HG03196 (cell line): Measurements from ENCODE around the gene SMC3.
"Not testable (repeated sequence)": the region's sequence is repeated elsewhere in the genome, so short reads cannot be mapped to it uniquely, and the experiment has no call there.

Source experiments
- ATAC-seq: cut with Tn5 transposase; IDR thresholded peaks from one replicate; pipeline ENCODE4 v1.9.1; 2021; ENCODE audit not compliant: unreplicated experiment

Gene SMC3

DNA sequence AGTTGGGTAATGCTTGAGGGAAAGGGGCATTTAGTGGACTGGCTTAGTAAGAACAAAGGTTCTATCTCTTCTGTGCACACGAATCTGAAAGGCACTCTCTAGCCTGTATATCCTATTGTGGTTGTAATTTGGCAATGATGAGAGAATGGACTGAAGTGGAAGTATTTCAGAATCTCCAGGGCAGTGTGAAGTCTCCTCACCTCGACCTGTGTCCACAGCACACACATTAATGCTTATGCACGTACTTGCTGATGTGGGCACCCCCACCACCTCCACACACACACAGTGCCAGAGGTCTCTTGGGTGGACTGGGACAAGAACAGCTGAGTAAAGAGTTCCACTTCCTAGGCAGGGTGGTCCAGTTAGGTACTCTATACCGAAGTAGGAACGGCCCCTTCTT lies 6.9 kb downstream of the SMC3 start:
- ATAC-seq, result no peak

DNA sequence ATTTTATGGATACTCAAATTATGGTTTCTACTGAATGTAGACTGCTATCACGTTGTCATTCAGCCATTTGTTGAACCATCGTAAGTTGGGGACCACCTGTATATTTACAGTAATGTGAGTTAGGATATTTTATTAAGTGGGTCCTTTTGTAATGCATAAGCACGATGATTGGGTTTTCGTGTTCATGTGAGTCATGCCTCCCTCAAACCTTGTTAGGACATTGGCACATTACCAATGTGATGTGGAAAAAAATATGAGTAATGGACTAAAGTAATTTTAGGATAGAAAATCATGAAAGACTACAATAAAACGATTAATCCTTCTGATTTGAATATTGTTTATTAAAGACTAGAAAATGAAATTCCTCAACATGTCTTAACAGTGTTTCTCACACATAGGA lies 8.7 kb downstream of the SMC3 start:
- ATAC-seq, result no peak

DNA sequence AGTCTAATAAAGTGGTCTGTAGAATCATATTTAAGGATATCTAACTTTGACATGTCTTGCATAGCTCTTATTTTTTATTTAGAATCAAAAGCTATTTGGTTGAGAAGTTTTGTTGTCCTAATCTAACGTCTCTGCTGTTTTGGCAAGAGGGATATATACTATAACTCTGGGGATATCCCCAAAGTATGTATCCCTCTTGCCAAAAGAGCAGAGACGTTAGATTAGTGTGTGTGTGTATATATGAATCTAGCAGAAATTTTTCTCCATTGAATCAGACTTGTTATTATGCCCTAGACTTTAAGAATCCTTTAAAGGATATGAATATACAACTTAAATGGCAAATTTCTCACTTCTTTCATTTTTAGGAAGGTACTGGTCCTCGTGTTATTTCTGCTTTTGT lies 9.6 kb downstream of the SMC3 start:
- no peak for ATAC-seq

DNA sequence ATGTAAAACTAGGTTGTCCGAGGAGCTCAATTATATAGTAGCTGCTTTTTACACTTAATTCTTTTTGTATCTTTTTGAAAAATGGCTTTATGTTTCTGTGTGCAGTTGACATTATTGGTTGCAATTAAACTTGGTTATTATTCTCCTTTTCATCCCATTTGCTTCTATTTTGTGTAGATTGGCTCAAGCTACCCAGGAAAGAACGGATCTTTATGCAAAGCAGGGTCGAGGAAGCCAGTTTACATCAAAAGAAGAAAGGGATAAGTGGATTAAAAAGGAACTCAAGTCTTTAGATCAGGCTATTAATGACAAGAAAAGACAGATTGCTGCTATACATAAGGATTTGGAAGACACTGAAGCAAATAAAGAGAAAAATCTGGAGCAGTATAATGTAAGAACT lies 16.5 kb downstream of the SMC3 start:
- no peak for ATAC-seq

DNA sequence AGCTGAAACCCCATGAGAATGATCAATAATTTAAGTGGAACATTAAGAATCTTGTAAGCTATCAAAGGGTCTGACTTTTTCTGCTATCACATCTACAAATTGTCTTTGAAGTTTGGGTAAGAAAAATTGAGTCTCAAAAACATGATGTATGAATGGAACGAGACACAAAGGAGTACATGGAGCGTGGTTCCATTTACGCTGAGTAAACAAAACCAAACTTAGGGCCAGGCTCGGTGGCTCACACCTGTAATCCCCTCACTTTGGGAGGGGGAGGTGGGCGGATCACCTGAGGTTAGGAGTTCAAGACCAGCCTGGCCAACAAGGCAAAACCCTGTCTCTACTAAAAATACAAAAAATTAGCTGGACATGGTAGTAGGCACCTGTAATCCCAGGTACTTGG lies 24.3 kb downstream of the SMC3 start:
- no peak for ATAC-seq

DNA sequence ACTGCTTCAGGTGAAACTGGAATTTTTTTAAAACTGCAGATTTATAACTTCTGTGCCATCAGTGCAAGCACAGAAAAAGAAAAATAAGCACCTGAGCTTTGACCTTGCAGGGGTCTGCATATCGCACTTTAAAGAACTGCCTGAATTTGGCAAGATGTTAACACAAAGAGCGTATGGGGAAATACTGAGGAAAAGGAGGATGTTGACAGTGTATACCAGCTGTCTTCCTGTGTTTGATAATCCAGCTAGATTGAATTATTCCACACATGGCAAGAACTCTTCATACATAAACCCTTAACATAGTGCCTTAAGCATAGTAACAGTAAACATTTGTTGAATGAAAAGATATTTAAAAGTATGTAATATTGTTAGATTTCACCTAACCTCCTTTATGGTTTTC lies 30.0 kb downstream of the SMC3 start:
- ATAC-seq, result no peak

DNA sequence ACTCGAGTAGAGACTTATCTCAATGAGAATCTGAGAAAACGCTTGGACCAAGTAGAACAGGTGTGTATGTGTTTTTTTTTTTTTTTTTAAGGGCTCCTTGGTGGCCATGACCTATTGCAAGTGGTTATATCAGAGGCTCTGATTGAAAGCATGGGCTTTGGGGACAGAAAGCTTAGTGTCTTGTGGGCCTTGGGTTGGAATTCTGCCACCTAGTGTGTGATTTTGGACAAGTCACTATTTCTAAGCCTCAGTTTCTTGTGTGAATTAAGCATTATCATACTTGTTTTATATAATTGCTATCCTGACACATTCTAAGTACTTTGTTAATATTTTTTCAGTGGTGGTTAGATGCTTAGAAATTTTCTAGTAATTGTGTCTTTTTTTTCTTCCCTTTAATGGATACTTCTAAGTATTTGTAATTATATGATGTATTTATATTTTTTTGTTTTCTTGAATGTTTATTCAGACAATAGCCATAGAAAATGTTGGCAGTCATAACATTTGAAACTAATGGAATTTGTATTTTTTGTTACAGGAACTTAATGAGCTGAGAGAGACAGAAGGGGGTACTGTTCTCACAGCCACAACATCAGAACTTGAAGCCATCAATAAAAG lies 33.1 kb downstream of the SMC3 start:
- ATAC-seq, result no peak

DNA sequence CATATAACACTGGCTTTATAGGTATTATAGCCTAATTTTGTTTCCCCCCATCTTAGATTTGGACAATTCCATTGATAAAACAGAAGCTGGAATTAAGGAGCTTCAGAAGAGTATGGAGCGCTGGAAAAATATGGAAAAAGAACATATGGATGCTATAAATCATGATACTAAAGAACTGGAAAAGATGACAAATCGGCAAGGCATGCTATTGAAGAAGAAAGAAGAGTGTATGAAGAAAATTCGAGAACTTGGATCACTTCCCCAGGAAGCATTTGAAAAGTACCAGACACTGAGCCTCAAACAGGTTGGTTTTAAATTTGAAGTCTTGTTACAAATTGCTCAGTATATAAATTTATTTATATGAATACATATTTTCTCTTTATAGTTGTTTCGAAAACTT lies 34.1 kb downstream of the SMC3 start:
- ATAC-seq, result no peak

DNA sequence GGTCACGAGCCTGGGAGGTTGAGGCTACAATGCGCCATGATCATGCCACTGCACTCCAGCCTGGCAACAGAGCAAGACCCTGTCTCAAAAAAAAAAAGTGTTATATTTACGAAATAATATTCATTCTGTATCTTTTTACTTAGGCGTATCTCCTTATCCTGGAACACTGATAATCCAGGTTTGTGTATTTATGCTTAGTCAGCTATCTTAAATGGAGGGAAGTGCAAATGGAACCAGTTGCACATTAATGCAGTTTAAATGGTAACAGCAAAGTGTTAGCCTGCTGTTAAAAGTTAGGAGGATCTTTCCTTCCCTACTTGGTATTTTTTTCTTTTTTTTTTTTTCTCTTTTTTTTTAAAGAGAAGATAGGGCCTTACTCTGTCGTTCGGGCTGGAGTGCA lies 40.6 kb downstream of the SMC3 start:
- no peak for ATAC-seq

DNA sequence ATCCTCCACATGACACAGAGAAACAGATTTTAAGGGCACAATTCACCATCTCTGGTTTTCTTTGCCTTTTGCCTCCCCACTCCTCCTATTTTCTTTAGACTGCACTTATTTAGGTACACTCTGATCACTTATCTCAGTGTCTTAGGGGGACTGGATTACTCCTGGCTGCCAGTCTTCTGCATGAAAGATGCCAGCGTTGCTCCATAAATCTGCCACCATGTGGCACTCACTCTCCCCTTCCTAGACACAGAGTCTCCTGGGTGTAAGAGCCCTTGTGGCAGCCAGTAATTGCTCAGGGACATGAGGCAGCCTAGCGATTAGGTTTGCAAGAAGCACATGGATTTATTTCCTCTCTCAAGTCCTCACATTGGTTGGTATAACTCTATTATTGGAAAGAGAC lies 42.1 kb downstream of the SMC3 start:
- no peak for ATAC-seq

DNA sequence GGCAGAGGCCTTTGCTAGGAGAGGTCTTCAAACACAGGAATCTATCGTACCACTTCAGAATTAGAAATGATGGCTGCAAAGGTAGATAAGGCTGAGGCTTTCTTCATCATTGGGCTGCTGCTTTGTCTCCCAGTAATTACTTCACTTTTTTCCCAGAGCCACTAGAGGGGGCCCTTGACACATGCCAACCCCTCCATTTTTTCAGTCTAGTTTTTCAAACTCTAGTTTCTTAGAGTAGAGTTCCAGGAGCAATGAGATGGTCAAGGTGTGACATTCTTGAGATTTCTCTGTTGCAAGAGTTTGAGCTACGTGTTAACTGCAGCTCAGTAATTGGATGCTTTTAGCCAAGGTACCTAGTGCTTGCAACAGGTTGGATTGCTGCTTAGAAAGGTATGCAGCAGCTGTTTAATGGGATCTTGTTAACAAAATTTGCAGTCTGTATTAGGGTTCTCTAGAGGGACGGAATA lies 42.8 kb downstream of the SMC3 start:
- no peak for ATAC-seq

DNA sequence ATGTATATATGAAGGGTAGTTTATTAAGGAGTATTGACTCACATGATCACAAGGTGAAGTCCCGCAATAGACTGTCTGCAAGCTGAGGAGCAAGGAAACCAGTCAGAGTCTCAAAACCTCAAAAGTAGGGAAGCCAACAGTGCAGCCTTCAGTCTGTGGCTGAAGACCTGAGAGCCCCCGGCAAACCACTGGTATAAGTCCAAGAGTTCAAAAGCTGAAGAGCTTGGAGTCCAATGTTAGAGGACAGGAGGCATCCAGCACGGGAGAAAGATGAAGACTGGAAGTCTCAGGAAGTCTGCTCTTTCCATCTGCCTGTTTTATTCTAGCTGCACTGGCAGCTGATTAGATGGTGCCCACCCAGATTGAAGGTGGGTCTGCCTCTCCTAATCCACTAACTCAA lies 43.3 kb downstream of the SMC3 start:
- not testable (repeated sequence) for ATAC-seq

DNA sequence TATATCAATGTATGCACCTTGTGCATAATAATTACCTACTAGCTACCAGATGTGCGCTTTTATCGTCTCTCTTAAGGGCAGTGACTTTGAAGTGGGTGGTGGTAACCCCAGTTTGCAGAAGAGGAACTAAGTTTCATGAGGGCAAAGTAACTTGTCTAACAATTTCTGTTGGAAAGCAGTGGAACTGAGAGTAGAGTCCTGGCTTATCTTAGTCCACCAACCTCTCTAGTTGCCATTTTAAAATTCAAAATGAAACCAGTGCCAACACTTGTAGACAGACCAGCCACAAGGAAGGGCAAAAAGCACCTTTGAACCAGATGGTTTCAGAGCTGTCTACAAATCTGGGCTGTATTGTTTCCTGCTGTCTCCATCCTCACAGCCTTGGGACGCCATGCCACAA lies 44.6 kb downstream of the SMC3 start:
- ATAC-seq, result peak; percentile 31

DNA sequence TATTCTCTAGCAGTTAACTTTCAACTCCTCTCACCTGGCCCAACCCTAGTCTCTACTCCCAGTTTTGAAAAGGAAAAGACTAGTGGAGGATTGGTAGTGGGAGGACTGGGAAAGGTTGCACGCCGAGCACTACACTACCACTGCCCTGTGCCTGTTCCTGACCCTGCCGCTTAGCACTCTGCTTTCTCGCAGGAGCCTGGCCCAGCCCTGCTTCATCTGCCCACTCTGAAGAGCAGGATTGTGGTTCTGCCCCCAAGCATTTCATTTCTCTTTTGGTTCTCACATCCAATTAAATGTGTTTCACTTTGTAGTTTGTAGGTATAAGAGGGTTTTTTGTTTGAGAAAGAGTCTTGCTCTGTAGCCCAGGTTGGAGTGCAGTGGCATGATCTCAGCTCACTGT lies 45.1 kb downstream of the SMC3 start:
- ATAC-seq, result no peak

DNA sequence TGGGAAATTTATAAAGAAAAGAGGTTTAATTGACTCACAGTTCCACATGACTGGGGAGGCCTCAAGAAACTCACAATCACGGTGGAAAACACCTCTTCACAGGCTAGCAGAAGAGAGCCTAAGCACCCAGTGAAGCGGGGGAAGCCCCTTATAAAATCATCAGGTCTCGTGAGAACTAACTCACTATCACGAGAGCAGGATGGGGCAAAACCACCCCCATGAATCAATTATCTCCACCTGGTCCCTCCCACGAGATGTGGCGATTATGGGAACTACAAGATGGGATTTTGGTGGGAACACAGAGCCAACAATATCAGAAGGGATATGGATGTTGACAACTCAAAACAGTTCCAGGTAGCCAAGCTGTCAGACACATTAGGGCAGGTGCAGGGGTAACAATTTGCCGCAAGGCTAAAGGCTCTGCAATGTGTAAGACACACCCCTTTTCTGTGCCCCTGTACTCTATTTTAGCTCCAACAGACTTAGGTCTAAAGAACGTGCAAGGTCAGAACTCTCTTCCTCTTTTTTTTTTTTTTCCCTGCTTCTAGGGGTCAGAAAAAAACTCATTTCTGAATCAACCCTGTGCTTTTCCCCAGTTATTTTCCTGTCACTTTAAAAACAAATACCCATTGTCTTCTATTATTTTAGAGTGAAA lies 46.0 kb downstream of the SMC3 start:
- no peak for ATAC-seq

DNA sequence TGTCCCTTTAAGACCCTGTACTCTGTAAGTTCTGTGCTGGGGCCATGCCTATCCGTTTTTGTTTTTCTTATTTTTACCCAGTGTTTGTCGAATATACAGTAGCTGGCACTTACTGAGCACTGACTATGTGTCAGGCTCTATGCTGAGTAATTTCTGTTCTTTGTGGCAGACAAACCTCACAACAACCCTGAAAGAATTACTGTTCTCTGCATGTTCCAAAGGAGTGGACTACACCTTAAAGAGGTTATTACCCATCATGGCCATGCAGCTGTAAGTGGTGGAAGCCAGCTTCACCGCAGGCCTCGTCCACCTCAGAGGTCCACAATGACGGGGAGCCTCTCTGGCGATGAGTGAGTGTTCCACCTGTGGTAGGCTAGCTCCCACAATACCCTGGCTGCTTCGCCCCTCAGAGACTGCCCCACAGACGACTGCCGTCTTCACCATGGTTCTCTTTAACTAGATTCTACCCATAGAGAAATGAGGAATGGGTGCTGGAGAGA lies 46.6 kb downstream of the SMC3 start:
- ATAC-seq, result no peak

DNA sequence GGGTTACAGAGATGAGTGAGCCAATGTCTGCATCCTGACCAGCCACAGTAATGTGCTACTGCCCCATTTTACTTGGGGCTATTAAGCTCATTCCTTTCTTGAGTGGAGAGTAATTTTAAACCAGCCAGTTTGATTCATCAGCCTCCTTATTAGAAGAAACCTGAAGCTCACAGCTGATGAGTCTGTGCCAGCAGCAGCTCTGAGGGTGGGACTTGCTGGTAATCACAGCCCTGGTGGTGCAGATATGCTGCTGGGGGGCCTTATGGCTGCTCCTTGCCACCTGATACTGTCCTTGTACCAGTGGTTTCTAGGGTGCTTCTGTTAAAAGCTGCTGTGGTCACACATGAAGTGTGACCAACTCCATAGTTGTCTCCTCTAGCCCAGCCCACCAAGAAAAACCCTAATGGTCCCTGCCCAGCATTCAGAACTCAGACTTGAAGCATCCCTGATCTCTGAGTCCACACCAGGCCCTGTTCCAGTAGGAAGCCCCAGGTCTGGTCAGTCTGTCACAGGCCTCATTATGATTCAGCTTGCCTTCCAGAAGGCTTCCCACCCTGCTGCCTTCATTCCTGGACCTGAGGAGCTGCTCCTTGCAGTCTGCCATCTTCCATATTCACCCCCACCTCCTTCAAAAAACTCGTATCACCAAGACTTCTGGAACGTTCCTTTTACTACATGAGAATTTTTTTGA lies 47.7 kb downstream of the SMC3 start:
- no peak for ATAC-seq

DNA sequence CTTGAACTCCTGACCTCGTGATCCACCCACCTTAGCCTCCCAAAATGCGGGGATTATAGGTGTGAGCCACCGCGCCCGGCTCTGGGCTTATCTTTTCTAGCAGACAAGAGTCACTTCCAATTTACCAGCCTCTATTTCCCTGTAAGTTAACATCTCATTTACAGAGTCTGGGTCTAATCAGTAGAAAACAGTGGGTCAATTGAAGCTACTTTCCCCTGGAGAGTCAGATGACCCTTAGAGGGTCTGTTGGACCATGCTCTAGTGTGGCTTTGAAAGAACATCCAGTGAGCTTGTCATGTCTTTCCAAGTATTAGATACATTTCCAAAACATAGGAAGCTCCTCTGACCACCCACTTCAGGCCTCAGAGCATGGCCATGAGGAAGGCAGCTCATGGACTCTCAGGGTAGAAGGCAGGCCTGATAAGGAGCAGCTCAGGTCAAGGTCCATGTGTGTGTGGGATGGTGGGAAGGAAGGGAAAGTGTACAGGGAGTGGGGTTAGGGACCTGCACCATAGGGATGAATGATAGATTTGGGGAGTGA lies 49.1 kb downstream of the SMC3 start:
- ATAC-seq, result no peak

DNA sequence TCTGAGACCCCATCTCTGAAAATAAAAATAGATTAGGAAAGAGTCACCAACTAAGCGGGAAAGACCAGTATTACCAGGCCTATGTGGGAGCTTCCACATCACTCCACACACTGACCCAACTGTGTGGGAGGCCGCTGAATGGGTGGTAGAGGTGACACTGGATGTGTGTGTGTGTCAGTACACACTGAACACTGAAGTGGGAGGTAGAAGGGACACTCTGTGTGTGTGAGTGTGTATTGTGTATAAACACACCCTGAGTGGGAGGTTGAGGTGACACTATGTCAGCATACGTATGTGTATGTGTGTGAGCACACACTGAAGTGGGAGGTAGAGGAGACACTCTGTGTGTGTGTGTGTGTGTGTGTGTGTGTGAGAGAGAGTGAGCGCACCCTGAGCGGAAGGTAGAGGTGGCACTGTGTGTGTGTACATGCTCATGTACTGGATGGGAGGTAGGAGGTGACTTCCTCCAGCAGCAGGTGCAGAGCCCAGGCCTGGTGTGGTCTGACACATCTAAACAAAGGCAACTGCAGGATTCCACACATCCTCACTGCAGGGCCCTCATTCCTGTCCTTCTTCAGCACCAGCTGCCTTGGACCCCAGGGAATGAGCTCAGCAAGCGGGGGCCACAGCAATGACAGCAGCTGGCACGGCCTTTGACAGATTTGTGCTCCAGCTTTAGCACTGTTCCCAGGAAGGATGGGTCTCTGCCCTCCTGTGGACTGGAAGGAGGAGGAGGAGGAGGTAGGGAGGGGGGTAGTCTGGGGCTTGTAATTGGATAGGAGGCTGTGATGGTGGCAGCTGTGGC lies 50.1 kb downstream of the SMC3 start:
- ATAC-seq, result no peak

DNA sequence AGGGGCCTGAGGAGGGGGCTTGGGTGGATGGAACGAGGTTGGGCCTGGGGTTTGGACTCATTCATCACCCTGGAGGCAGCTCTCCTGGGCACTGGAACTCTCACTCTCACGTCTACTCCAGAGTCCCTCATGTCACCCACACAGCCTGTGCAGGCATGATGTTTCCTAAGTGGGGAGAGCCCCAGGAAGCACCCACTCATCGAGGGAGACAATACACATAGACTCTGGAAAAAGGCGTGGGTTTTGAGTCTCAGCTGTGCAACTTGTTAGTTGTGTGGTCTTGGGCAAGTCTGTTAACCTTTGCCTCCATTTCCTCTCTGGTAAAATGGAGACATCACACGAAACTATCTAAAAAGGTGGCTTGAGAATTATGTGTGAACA lies 50.7 kb downstream of the SMC3 start:
- ATAC-seq, result no peak
